GM18505 (cell line): ENCODE data around the gene TARBP2.

Source experiments
- ATAC-seq: cut with Tn5 transposase; IDR thresholded peaks from one replicate; pipeline ENCODE4 v1.9.1; 2021; ENCODE audit not compliant: unreplicated experiment
- POLR2A ChIP-seq: IDR thresholded peaks from 4 replicates; pipeline ENCODE4 v1.6.1; 2011; ENCODE audit warnings: borderline replicate concordance; ENCODE audit not compliant: insufficient read depth, insufficient read length; ENCODE audit errors: extremely low read depth

TARBP2 gene, protein sequence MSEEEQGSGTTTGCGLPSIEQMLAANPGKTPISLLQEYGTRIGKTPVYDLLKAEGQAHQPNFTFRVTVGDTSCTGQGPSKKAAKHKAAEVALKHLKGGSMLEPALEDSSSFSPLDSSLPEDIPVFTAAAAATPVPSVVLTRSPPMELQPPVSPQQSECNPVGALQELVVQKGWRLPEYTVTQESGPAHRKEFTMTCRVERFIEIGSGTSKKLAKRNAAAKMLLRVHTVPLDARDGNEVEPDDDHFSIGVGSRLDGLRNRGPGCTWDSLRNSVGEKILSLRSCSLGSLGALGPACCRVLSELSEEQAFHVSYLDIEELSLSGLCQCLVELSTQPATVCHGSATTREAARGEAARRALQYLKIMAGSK

GRCh38 chr12:53500776-53501614 lies at the start of gene TARBP2:
Gene TARBP2 (plus strand): TSS chr12:53501283. CDS start chr12:53501409, 126 bp downstream.
- TF ChIP-seq POLR2A: peak; percentile 87
- ATAC-seq: peak; percentile 66

DNA sequence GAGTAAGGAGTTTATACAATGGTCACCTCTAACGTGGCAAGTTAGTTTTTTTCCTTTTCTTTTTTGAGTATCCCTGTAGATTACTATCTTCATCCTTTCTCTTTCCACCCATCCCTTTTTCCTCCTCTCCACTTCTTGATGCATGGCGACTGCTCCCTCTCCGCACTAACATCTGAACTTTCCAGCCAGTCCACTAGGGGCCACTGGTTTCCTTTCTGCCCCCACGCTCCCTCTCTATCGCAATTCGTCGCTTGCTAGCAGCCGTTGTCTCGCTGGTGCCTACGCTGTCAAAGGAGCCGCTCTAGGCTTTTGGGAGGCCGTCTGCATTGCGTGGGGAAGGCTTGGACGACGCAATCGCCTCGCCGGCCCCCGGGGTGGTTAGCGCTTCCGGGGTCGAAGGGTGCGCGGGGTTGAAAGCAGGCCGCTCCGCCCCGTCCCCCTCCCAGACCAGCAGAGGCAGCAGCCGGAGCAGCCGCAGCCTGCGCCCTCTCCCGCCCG lies 49.4 kb upstream of the TARBP2 start, which contains the start of gene PCBP2:
TSS of gene PCBP2 (plus strand) at position 442 of the 498 bp plus-strand sequence. CDS start 2,699 bp downstream, outside the sequence.
- ATAC-seq: peak; percentile 89

DNA sequence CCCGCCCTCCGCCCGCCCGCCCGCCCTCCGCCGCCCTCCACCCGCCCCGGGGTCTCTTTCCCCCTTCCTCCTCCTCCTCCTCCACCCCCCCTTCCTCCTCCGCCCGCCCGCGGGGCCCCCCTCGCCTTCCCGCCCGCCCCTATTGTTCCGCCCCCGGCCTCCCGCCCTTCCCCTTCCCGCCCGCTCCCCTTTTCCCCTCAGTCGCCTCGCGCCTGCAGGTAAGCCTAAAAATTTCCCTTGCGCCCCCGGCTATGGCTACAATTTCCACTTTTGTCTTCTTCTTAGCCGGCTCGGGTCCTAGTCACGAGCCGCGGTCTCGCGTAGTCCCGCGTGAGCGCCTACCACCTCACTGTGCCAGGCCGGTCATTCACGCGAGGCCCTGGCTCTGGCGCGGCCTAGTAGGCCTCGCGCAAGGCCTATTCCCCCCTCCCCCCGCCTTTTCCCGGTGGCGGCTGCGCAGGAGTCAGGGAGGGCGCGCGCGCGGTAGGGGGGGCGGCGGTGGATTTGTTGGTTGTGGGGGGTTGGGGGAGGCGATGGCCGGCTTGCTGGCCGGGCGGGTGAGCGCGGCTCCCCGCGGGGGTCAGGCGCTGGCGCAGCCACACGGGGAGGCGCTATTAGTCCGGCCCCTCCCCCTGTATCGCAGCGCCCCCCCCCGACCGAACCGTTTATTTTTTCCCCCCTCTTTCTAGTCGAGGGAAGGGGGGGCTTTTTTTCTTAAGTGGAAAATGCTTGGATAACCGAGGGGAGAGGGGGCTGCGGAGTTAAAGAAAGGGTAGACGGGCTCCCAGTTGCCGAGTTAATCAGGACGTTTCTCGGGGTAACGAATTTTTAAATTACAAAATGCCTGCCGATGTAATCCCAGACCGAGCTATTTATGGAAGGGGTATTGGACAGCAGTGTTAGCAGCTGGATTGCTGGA lies 48.7 kb upstream of the TARBP2 start:
- ATAC-seq: peak; percentile 27

More for the DNA sequence above, 49.4 kb upstream of the TARBP2 start, which contains the start of gene PCBP2:
- TF ChIP-seq POLR2A: peak; percentile 89

GRCh38 chr12:53453953-53454640 lies 47.0 kb upstream of the TARBP2 start:
- no peak for TF ChIP-seq POLR2A
- no peak for ATAC-seq

More for the DNA sequence above, 48.7 kb upstream of the TARBP2 start:
- peak; percentile 56 for TF ChIP-seq POLR2A

GRCh38 chr12:53454707-53455106 lies 46.4 kb upstream of the TARBP2 start:
- TF ChIP-seq POLR2A: no peak
- no peak for ATAC-seq

DNA sequence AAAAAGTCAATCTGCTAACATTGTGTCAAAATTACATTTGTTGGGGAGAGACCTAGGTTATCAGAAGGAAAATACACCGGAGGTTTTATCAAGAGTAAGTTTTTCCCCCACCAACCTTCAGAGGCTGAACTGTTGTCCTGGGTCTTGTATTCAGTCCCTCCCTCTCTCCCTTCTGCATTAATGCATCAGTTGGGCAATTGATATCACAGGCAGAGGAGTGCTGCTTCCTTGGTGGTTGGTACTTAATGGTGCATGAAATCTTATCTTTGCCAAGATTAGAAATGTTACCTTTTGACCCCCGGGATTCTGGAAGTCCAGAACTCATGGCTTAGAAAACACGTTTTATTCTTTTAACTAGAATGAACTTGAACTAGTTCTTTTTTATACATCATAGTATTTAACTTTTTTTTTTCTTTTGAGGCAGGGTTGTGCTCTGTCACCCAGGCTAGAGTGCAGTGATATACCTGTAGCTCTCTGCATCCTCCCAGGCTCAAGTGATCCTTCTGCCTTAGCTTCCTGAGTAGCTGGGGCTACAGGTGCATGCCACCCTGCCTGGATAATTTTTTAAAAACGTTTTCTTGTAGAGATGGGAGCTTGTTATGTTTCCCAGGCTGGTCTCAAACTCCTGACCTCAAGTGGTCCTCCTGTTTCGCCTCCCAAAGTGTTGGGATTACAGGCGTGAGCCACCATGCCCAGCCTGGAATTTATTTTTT lies 44.3 kb upstream of the TARBP2 start:
- no peak for TF ChIP-seq POLR2A
- ATAC-seq: no peak

GRCh38 chr12:53459097-53459496 lies 42.0 kb upstream of the TARBP2 start:
- ATAC-seq: no peak
- TF ChIP-seq POLR2A: no peak

GRCh38 chr12:53461059-53461458 lies 40.0 kb upstream of the TARBP2 start:
- peak; percentile 27 for TF ChIP-seq POLR2A
- no peak for ATAC-seq

- no peak for ATAC-seq
- no peak for TF ChIP-seq POLR2A
These were observed 39.5 kb upstream of the TARBP2 start for GRCh38 chr12:53461591-53461990.

GRCh38 chr12:53462935-53463334 lies 38.1 kb upstream of the TARBP2 start:
- no peak for ATAC-seq
- TF ChIP-seq POLR2A: no peak

DNA sequence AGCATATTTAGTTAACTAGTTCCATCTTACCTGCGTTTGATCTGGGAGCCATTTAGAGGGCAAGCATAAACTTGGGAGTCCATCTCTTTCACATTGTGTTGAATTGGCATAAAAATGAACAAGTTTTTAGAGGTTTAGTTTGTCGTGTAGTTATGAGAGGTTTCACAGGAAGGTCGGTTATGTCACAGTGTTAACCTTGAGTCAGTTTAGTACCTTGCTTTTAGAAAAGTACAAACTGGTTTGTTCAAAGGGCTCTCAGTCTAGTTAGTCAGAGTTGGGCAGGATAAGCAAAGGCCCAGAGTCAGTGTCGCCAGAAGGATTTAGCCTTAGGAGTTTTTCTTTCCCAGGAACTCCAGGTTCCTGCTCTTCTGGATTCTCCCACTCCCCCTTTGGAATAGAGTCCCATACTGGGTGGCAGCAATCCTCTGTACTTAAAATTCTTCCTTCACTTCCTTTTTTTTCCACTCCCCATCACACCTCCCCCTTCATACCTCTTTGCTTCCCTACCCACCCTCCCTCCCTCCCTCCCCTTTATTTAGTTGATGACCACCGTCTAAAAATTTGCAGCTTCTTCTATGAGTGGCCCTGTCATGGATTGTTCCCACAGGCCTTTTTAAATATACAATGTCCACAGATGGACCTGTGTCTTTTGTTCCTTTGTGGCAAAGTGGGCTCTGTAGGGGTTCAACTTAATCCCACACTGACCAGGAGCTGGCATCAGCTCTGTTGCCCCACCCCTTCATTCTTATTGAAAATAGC lies 37.1 kb upstream of the TARBP2 start:
- ATAC-seq: no peak
- no peak for TF ChIP-seq POLR2A
